ENCODE measurements around the gene SF3B3.

DNA sequence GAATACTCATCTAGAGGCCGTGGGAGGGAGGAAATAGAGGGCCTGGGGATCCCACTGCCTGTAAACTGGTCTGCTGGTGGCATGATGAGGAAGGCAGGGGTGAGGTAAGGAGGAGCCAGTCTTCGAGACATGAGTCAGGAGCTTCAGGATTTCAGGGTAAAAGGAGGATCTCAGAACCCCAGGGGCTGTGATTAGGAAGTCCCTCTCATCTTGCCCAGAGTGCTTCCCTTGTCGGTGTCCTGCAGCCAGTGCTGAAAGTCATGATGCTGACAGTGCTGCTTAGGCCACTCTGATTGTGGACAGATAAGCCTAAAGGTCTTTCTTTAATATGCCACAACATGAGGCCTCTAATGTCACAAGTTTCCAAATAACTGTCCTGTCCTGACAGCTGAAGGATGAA lies 29.8 kb upstream of the SF3B3 start:
- TF ChIP-seq, protein P1, sequence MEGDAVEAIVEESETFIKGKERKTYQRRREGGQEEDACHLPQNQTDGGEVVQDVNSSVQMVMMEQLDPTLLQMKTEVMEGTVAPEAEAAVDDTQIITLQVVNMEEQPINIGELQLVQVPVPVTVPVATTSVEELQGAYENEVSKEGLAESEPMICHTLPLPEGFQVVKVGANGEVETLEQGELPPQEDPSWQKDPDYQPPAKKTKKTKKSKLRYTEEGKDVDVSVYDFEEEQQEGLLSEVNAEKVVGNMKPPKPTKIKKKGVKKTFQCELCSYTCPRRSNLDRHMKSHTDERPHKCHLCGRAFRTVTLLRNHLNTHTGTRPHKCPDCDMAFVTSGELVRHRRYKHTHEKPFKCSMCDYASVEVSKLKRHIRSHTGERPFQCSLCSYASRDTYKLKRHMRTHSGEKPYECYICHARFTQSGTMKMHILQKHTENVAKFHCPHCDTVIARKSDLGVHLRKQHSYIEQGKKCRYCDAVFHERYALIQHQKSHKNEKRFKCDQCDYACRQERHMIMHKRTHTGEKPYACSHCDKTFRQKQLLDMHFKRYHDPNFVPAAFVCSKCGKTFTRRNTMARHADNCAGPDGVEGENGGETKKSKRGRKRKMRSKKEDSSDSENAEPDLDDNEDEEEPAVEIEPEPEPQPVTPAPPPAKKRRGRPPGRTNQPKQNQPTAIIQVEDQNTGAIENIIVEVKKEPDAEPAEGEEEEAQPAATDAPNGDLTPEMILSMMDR (IDR thresholded peaks at IDR 0.05; ENCODE audit: low read depth, low read length) = no peak
- TF ChIP-seq EZH2phosphoT487 (IDR thresholded peaks at IDR 0.05; ENCODE audit: low read depth) = no peak
